ENCODE results near the gene STON1.

Gene STON1

GRCh38 chr2:48574353-48575287 is 44.7 kb downstream of the STON1 start:
- no peak overlapping the region for H3K4me3 ChIP-seq (ENCODE audit: low read depth in 1 of 2, low read length in 2 of 2)
- no peaks in the 10 kb centered on the region for H3K36me3 ChIP-seq (ENCODE audit: insufficient read depth, low read length)
- H3K27me3 ChIP-seq (ENCODE audit: control insufficient read depth in 1 of 2, insufficient read depth in 2 of 2, low read length in 2 of 2): no peaks in the 10 kb centered on the region
- no peaks in the 10 kb centered on the region for H3K9me3 ChIP-seq (ENCODE audit: low read length)
- H3K27ac ChIP-seq (ENCODE audit: low read depth, low read length): no peak overlapping the region
- H3K4me1 ChIP-seq (ENCODE audit: insufficient read depth, low read length): peaks cover 13% of the 10 kb centered on the region
- no peak overlapping the region for H3K9ac ChIP-seq (ENCODE audit: low read length)

- no peak overlapping the region for H3K27ac ChIP-seq (ENCODE audit: low read depth, low read length)
- H3K36me3 ChIP-seq (ENCODE audit: insufficient read depth, low read length): peaks cover 18% of the 10 kb centered on the region
- peaks cover 8% of the 10 kb centered on the region for H3K4me1 ChIP-seq (ENCODE audit: insufficient read depth, low read length)
- H3K9me3 ChIP-seq (ENCODE audit: low read length): no peaks in the 10 kb centered on the region
- no peak overlapping the region for H3K4me3 ChIP-seq (ENCODE audit: low read depth in 1 of 2, low read length in 2 of 2)
- no peaks in the 10 kb centered on the region for H3K27me3 ChIP-seq (ENCODE audit: control insufficient read depth in 1 of 2, insufficient read depth in 2 of 2, low read length in 2 of 2)
- no peak overlapping the region for H3K9ac ChIP-seq (ENCODE audit: low read length)
These were observed 48.4 kb downstream of the STON1 start for GRCh38 chr2:48578313-48578712.

GRCh38 chr2:48583961-48584360 is 54.0 kb downstream of the STON1 start:
- Histone ChIP-seq H3K27ac (ENCODE audit: low read depth, low read length) (no peak overlapping the region), H3K27me3 (ENCODE audit: control insufficient read depth in 1 of 2, insufficient read depth in 2 of 2, low read length in 2 of 2) (no peaks in the 10 kb centered on the region), H3K9me3 (ENCODE audit: low read length) (no peaks in the 10 kb centered on the region), H3K4me1 (ENCODE audit: insufficient read depth, low read length) (peaks cover 18% of the 10 kb centered on the region), H3K36me3 (ENCODE audit: insufficient read depth, low read length) (peaks cover 18% of the 10 kb centered on the region), H3K9ac (ENCODE audit: low read length) (no peak overlapping the region), H3K4me3 (ENCODE audit: low read depth in 1 of 2, low read length in 2 of 2) (no peak overlapping the region)

- H3K9ac ChIP-seq (ENCODE audit: low read length): no peak overlapping the region
- peaks cover 18% of the 10 kb centered on the region for H3K36me3 ChIP-seq (ENCODE audit: insufficient read depth, low read length)
These were observed 54.6 kb downstream of the STON1 start for GRCh38 chr2:48584551-48584950.

GRCh38 chr2:48586433-48586832 is 56.5 kb downstream of the STON1 start:
- no peak overlapping the region for H3K9ac ChIP-seq (ENCODE audit: low read length)
- H3K27me3 ChIP-seq (ENCODE audit: control insufficient read depth in 1 of 2, insufficient read depth in 2 of 2, low read length in 2 of 2): no peaks in the 10 kb centered on the region
- no peak overlapping the region for H3K4me3 ChIP-seq (ENCODE audit: low read depth in 1 of 2, low read length in 2 of 2)
- no peak overlapping the region for H3K27ac ChIP-seq (ENCODE audit: low read depth, low read length)
- H3K4me1 ChIP-seq (ENCODE audit: insufficient read depth, low read length): peaks cover 16% of the 10 kb centered on the region
- no peaks in the 10 kb centered on the region for H3K9me3 ChIP-seq (ENCODE audit: low read length)
- peaks cover 8% of the 10 kb centered on the region for H3K36me3 ChIP-seq (ENCODE audit: insufficient read depth, low read length)

More at GRCh38 chr2:48584551-48584950, 54.6 kb downstream of the STON1 start:
- Histone ChIP-seq H3K4me1 (ENCODE audit: insufficient read depth, low read length) (peaks cover 24% of the 10 kb centered on the region), H3K9me3 (ENCODE audit: low read length) (no peaks in the 10 kb centered on the region), H3K27ac (ENCODE audit: low read depth, low read length) (no peak overlapping the region), H3K27me3 (ENCODE audit: control insufficient read depth in 1 of 2, insufficient read depth in 2 of 2, low read length in 2 of 2) (no peaks in the 10 kb centered on the region), H3K4me3 (ENCODE audit: low read depth in 1 of 2, low read length in 2 of 2) (no peak overlapping the region)

GRCh38 chr2:48587560-48587959 is 57.6 kb downstream of the STON1 start:
- H3K36me3 ChIP-seq (ENCODE audit: insufficient read depth, low read length): peaks cover 5% of the 10 kb centered on the region
- H3K4me3 ChIP-seq (ENCODE audit: low read depth in 1 of 2, low read length in 2 of 2): no peak overlapping the region
- peaks cover 16% of the 10 kb centered on the region for H3K4me1 ChIP-seq (ENCODE audit: insufficient read depth, low read length)
- no peak overlapping the region for H3K9ac ChIP-seq (ENCODE audit: low read length)
- H3K27ac ChIP-seq (ENCODE audit: low read depth, low read length): no peak overlapping the region
- H3K9me3 ChIP-seq (ENCODE audit: low read length): no peaks in the 10 kb centered on the region
- H3K27me3 ChIP-seq (ENCODE audit: control insufficient read depth in 1 of 2, insufficient read depth in 2 of 2, low read length in 2 of 2): no peaks in the 10 kb centered on the region

- H3K9ac ChIP-seq (ENCODE audit: low read length): no peak overlapping the region
- peaks cover 16% of the 10 kb centered on the region for H3K4me1 ChIP-seq (ENCODE audit: insufficient read depth, low read length)
- no peak overlapping the region for H3K4me3 ChIP-seq (ENCODE audit: low read depth in 1 of 2, low read length in 2 of 2)
- no peaks in the 10 kb centered on the region for H3K9me3 ChIP-seq (ENCODE audit: low read length)
- no peaks in the 10 kb centered on the region for H3K27me3 ChIP-seq (ENCODE audit: control insufficient read depth in 1 of 2, insufficient read depth in 2 of 2, low read length in 2 of 2)
- peaks cover 5% of the 10 kb centered on the region for H3K36me3 ChIP-seq (ENCODE audit: insufficient read depth, low read length)
- no peak overlapping the region for H3K27ac ChIP-seq (ENCODE audit: low read depth, low read length)
These were observed 58.0 kb downstream of the STON1 start for GRCh38 chr2:48587961-48588360.

- no peaks in the 10 kb centered on the region for H3K27me3 ChIP-seq (ENCODE audit: control insufficient read depth in 1 of 2, insufficient read depth in 2 of 2, low read length in 2 of 2)
- H3K27ac ChIP-seq (ENCODE audit: low read depth, low read length): no peak overlapping the region
- H3K9me3 ChIP-seq (ENCODE audit: low read length): no peaks in the 10 kb centered on the region
- H3K4me1 ChIP-seq (ENCODE audit: insufficient read depth, low read length): peaks cover 16% of the 10 kb centered on the region
- H3K4me3 ChIP-seq (ENCODE audit: low read depth in 1 of 2, low read length in 2 of 2): no peak overlapping the region
- H3K9ac ChIP-seq (ENCODE audit: low read length): no peak overlapping the region
- H3K36me3 ChIP-seq (ENCODE audit: insufficient read depth, low read length): peaks cover 5% of the 10 kb centered on the region
These were observed 58.8 kb downstream of the STON1 start for GRCh38 chr2:48588745-48589144.

GRCh38 chr2:48589170-48589767 is 59.3 kb downstream of the STON1 start:
- Histone ChIP-seq H3K27ac (ENCODE audit: low read depth, low read length) (no peak overlapping the region), H3K27me3 (ENCODE audit: control insufficient read depth in 1 of 2, insufficient read depth in 2 of 2, low read length in 2 of 2) (no peaks in the 10 kb centered on the region), H3K9ac (ENCODE audit: low read length) (no peak overlapping the region), H3K4me3 (ENCODE audit: low read depth in 1 of 2, low read length in 2 of 2) (no peak overlapping the region), H3K36me3 (ENCODE audit: insufficient read depth, low read length) (peaks cover 9% of the 10 kb centered on the region), H3K9me3 (ENCODE audit: low read length) (no peaks in the 10 kb centered on the region), H3K4me1 (ENCODE audit: insufficient read depth, low read length) (peaks cover 16% of the 10 kb centered on the region)

- H3K36me3 ChIP-seq (ENCODE audit: insufficient read depth, low read length): peaks cover 11% of the 10 kb centered on the region
- H3K9me3 ChIP-seq (ENCODE audit: low read length): no peaks in the 10 kb centered on the region
- no peak overlapping the region for H3K9ac ChIP-seq (ENCODE audit: low read length)
- no peak overlapping the region for H3K27ac ChIP-seq (ENCODE audit: low read depth, low read length)
- H3K27me3 ChIP-seq (ENCODE audit: control insufficient read depth in 1 of 2, insufficient read depth in 2 of 2, low read length in 2 of 2): no peaks in the 10 kb centered on the region
- no peak overlapping the region for H3K4me3 ChIP-seq (ENCODE audit: low read depth in 1 of 2, low read length in 2 of 2)
- peaks cover 16% of the 10 kb centered on the region for H3K4me1 ChIP-seq (ENCODE audit: insufficient read depth, low read length)
These were observed 60.1 kb downstream of the STON1 start for GRCh38 chr2:48590017-48590416.

- peaks cover 22% of the 10 kb centered on the region for H3K36me3 ChIP-seq (ENCODE audit: insufficient read depth, low read length)
- no peak overlapping the region for H3K27ac ChIP-seq (ENCODE audit: low read depth, low read length)
- no peaks in the 10 kb centered on the region for H3K27me3 ChIP-seq (ENCODE audit: control insufficient read depth in 1 of 2, insufficient read depth in 2 of 2, low read length in 2 of 2)
- H3K4me3 ChIP-seq (ENCODE audit: low read depth in 1 of 2, low read length in 2 of 2): no peak overlapping the region
- no peaks in the 10 kb centered on the region for H3K9me3 ChIP-seq (ENCODE audit: low read length)
- H3K4me1 ChIP-seq (ENCODE audit: insufficient read depth, low read length): peaks cover 10% of the 10 kb centered on the region
- no peak overlapping the region for H3K9ac ChIP-seq (ENCODE audit: low read length)
These were observed 62.1 kb downstream of the STON1 start for GRCh38 chr2:48592067-48592466.

Measured in muscle layer of colon (tissue), 2 donors.